ENCODE data around the gene B4GALNT3.

DNA sequence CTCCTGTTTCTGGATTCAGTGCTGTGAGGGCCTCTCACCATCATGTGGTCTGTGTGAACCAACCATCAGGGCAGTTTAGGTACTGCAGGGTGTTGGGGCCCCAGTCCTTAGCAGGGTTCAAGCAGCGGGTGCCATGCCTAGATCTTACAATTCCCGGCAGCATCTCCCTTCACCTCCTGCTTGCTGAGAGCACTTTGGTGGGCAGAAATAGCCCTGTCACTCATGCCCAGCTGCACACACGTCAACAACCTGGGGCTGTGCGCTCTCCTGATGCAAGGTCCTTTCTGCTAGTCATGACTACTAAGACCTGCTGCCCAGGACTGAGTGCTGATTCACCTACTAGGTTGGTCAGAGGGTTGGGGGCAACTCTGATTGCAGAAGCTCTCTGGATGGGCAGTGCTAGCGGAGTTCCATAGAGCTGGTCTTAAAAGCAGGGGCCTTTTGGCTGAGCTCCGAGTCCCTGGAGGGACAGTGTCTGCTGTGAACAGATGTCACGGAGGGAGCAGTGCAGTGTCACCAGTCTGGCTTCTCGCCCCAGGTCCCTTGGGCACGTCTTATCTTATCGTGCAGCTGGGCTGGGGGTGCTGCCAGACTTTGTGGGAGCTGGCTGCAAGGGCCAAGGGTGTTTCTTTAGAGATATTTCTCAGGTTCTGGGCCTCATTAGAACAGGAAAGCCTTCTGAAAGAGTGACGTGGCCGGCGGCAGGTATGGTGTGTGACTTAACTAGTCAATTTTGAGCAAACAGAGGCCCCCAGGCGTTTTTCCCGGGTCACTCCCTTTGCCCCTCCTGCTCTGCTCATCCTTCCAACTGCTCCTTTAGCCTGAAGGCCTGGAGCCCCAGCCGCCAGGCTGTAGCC, 131.7 kb downstream of the B4GALNT3 start:
- TF ChIP-seq EZH2 (IDR thresholded peaks at IDR 0.05) (no peak), POLR2AphosphoS5 (IDR thresholded peaks at IDR 0.05; ENCODE audit: borderline replicate concordance, low read depth, low read length) (no peak)

All from SK-N-MC (cell line).